Fibroblast of lung (primary cell): Measurements from ENCODE around the gene MRPL49. TPM values are rescaled to one million over a fixed set of nuclear protein-coding genes. Genes with fewer than 3 reads are reported as not detected.

Source experiments
- DNase-seq, 2 donors: peaks; one replicate each; pipeline versions ENCODE4 v3.0.0 to v3.0.0-alpha.2; 2010; ENCODE audit warnings: low read depth in 2 of 2
- H2AFZ ChIP-seq: 2 replicates; pipeline ENCODE4 v1.5.1; 2012; ENCODE audit warnings: low read length, control low read depth, inconsistent platforms
- H3K27ac ChIP-seq: 2 replicates; pipeline ENCODE4 v1.5.1; 2011; ENCODE audit warnings: low read length, control low read depth; ENCODE audit not compliant: insufficient read depth
- H3K27me3 ChIP-seq: 2 replicates; pipeline ENCODE4 v1.5.1; 2011; ENCODE audit warnings: mild to moderate bottlenecking, low read length; ENCODE audit not compliant: control insufficient read depth, insufficient read depth
- H3K36me3 ChIP-seq: 2 replicates; pipeline ENCODE4 v1.5.1; 2011; ENCODE audit warnings: low read length; ENCODE audit not compliant: control insufficient read depth, insufficient read depth
- H3K4me1 ChIP-seq: 2 replicates; pipeline ENCODE4 v1.5.1; 2011; ENCODE audit warnings: low read length; ENCODE audit not compliant: control insufficient read depth, insufficient read depth; ENCODE audit errors: extremely low read depth
- H3K4me2 ChIP-seq: 2 replicates; pipeline ENCODE4 v1.5.1; 2011; ENCODE audit warnings: low read length, control low read depth; ENCODE audit not compliant: insufficient read depth; ENCODE audit errors: extremely low read depth
- H3K4me3 ChIP-seq, 4 experiments: fragments of 200-600 bp in 1 of 4; sonication (generic) in 1 of 4; replicated peaks in 1 of 4; 2 replicates each; pipeline ENCODE4 v1.5.1; 2011 to 2016; ENCODE audit warnings: low read length in 4 of 4, low read depth in 3 of 4, mild to moderate bottlenecking in 3 of 4, control low read depth in 2 of 4, inconsistent platforms in 1 of 4, mixed read lengths in 1 of 4; ENCODE audit not compliant: insufficient read depth in 1 of 4; ENCODE audit errors: control extremely low read depth in 1 of 4
- H3K79me2 ChIP-seq: 2 replicates; pipeline ENCODE4 v1.5.1; 2012; ENCODE audit warnings: mild to moderate bottlenecking, low read length, inconsistent platforms; ENCODE audit not compliant: control insufficient read depth, insufficient read depth
- H3K9ac ChIP-seq: 2 replicates; pipeline ENCODE4 v1.5.1; 2011; ENCODE audit warnings: mild to moderate bottlenecking, low read length, control low read depth; ENCODE audit not compliant: insufficient read depth
- H3K9me3 ChIP-seq: 2 replicates; pipeline ENCODE4 v1.5.1; 2012; ENCODE audit warnings: low read depth, low read length; ENCODE audit not compliant: control insufficient read depth, insufficient read depth
- H4K20me1 ChIP-seq: 2 replicates; pipeline ENCODE4 v1.5.1; 2011; ENCODE audit warnings: low read length; ENCODE audit not compliant: control insufficient read depth, insufficient read depth; ENCODE audit errors: extremely low read depth
- EZH2 ChIP-seq: IDR thresholded peaks from 2 replicates; pipeline ENCODE4 v1.5.1; 2012; ENCODE audit warnings: low read length, control low read depth, mild to moderate bottlenecking; ENCODE audit errors: missing control alignments
- polyA plus RNA-seq, 2 donors: library from polyadenylated mRNA; depleted of rRNA in 1 of 2; stranded (reverse) in 1 of 2; unstranded in 1 of 2; fragments of >200 nt; gene quantifications; 2 replicates each; pipeline ENCODE4 v1.2.1, GENCODE V29; 2011 to 2012; ENCODE audit warnings: missing spikeins in 1 of 2
- total RNA-seq: library from RNA; depleted of rRNA; stranded (reverse); fragments of >200 nt; gene quantifications from 2 replicates; pipeline ENCODE4 v1.2.1, GENCODE V29; 2014
- TF ChIP-seq, protein P1 (sequence below), 2 donors: IDR thresholded peaks in 1 of 2; conservative IDR thresholded peaks in 1 of 2; 1 replicate in 1 of 2; 2 replicates in 1 of 2; pipeline ENCODE4 v1.5.1; 2011 to 2012; ENCODE audit warnings: low read length in 2 of 2, control low read depth in 1 of 2, inconsistent platforms in 1 of 2, low read depth in 1 of 2, mild to moderate bottlenecking in 1 of 2

Gene MRPL49
- total and polyA plus RNA-seq, 2 donors (not counting 1 experiment from before 2014, with no cell fraction given), result 55.5 to 70.8 TPM

DNA sequence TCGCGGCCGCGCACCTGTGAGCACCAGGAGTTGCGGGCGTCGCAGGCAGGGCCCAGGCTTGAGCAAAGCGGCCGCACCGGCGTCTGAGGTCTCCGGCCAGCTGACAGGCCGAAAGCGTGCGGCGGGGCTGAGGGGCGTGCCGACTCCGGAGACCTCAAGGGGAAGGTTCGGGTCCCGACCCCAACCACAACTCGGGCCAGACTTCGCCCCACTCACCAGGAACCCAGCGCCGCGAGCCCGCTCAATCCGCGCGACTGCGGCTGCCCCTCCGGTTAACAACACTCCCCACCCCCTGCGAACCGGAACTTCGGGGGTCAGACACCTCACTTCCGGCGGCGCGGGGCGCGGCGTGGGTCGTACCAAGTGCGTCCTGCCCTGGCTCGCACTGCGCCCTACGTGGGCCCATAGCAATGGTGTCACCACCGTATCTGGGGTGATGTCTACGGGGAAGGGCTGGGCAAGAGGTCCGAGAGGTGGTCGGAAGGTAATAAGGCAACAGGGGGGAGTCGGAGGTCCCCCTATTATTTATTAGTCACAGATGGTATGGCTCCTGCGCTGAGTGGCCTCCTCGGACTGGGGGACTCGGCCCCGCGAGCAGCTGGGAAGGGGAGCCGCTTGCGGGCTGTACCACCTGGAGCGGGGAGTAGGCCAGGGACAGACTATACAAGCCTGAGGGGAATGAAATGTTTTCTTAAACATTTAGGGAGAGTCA is 12.3 kb downstream of the MRPL49 start, which contains the start of gene SYVN1:
TSS of gene SYVN1 (minus strand) at position 280 of the 712 bp plus-strand sequence. CDS start 918 bp downstream, outside the sequence.
- peak within 1 kb of the TSS; percentile 78 to 95 (median 86) for H3K4me3 ChIP-seq
- no peaks in the 10 kb centered on the region for H3K9me3 ChIP-seq

DNA sequence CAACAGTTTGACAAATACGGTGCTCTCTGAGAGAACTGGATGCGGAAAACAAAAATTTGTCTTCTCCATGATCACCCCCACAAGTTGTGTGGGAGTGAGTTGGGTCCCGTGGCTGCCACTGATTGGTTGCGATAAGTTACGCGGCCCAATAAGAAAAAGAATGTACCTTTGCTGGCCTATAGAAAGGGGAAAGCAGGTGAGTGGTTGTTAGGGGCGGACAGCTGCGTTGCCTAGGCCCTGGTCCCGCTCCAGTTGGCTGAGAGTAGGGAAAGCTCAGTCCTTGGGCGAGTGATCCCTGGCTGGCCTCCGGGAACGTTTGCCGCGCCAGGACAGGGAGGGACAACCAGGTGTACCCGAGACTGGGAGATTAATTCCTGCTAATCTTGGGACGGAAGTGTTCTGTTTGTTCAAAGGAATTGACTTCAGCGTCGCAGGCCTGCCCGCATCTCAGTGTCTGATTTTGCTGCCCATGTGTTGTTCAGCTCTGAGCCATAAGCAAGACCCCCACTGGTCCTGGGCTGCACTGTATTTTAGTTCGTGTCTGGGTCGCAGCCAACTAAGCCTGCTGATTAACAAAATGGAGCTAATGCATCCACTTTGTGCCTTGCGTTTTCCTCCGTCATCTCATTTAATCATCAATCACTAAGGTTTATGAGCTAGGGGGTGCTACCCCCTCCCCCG is 13.0 kb downstream of the MRPL49 start:
- H4K20me1 ChIP-seq, result no peaks in the 10 kb centered on the region
- H3K4me1 ChIP-seq, result peaks cover 10% of the 10 kb centered on the region
- DNase-seq, result peak; percentile 95 to 99
- no peaks in the 10 kb centered on the region for H3K9me3 ChIP-seq
- H3K27ac ChIP-seq, result peak overlapping the region; percentile 95
- H3K27me3 ChIP-seq, result no peaks in the 10 kb centered on the region
- peaks cover 18% of the 10 kb centered on the region for H3K36me3 ChIP-seq
- peak overlapping the region; percentile 100 for H3K4me2 ChIP-seq
- TF ChIP-seq EZH2, result no peak
- TF ChIP-seq, protein P1, sequence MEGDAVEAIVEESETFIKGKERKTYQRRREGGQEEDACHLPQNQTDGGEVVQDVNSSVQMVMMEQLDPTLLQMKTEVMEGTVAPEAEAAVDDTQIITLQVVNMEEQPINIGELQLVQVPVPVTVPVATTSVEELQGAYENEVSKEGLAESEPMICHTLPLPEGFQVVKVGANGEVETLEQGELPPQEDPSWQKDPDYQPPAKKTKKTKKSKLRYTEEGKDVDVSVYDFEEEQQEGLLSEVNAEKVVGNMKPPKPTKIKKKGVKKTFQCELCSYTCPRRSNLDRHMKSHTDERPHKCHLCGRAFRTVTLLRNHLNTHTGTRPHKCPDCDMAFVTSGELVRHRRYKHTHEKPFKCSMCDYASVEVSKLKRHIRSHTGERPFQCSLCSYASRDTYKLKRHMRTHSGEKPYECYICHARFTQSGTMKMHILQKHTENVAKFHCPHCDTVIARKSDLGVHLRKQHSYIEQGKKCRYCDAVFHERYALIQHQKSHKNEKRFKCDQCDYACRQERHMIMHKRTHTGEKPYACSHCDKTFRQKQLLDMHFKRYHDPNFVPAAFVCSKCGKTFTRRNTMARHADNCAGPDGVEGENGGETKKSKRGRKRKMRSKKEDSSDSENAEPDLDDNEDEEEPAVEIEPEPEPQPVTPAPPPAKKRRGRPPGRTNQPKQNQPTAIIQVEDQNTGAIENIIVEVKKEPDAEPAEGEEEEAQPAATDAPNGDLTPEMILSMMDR (conservative IDR thresholded peaks at IDR 0.05 in 1 of 2, IDR thresholded peaks at IDR 0.05 in 1 of 2; ENCODE audit: low read depth in 1 of 2, low read length in 2 of 2), result no peak
- peak overlapping the region; percentile 78 to 95 (median 86) for H3K4me3 ChIP-seq
- peak overlapping the region; percentile 82 for H2AFZ ChIP-seq
- peak overlapping the region; percentile 86 for H3K9ac ChIP-seq
- H3K79me2 ChIP-seq, result peaks cover 25% of the 10 kb centered on the region

More for the DNA sequence above, 12.3 kb downstream of the MRPL49 start, which contains the start of gene SYVN1:
- no peaks in the 10 kb centered on the region for H3K27me3 ChIP-seq
- no peak for TF ChIP-seq EZH2
- TF ChIP-seq, protein P1 (conservative IDR thresholded peaks at IDR 0.05 in 1 of 2, IDR thresholded peaks at IDR 0.05 in 1 of 2; ENCODE audit: low read depth in 1 of 2, low read length in 2 of 2), result no peak
- H3K27ac ChIP-seq, result peak within 1 kb of the TSS; percentile 95
- peak within 1 kb of the TSS; percentile 86 for H3K9ac ChIP-seq
- H3K4me2 ChIP-seq, result peak within 1 kb of the TSS; percentile 100
- DNase-seq, result peak; percentile 87 to 89
- peaks cover 21% of the 10 kb centered on the region for H3K36me3 ChIP-seq
- H3K79me2 ChIP-seq, result peaks cover 25% of the 10 kb centered on the region
- peaks cover 10% of the 10 kb centered on the region for H3K4me1 ChIP-seq
- peak within 1 kb of the TSS; percentile 82 for H2AFZ ChIP-seq
- H4K20me1 ChIP-seq, result no peaks in the 10 kb centered on the region

DNA sequence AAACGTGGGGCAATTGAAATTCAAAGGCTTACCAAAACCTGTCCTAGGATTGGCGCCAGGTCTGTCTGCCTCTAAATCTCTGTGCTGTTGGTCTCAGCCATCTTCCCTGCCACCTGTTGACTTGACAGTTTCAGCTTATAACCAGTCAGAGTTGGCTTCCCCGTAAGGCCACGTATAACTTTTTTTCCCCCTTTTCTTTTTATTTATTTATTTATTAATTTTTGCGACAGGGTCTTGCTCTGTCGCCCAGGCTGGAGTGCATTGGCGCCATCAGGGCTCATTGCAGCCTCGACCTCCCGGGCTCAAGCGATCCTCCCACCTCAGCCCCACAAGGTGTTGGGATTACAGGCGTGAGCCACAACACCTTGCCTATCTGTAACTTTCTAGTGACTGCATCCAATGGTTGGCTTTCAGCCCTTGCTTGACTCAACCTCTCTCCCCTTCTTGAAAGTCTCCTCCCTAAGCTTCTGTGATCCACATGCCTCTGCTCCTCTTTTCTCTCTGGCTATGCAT is 13.6 kb downstream of the MRPL49 start:
- TF ChIP-seq EZH2, result no peak
- TF ChIP-seq, protein P1 (conservative IDR thresholded peaks at IDR 0.05 in 1 of 2, IDR thresholded peaks at IDR 0.05 in 1 of 2; ENCODE audit: low read depth in 1 of 2, low read length in 2 of 2), result no peak
- peaks cover 25% of the 10 kb centered on the region for H3K79me2 ChIP-seq
- H4K20me1 ChIP-seq, result no peaks in the 10 kb centered on the region
- H3K27me3 ChIP-seq, result peaks cover 4% of the 10 kb centered on the region
- no peaks in the 10 kb centered on the region for H3K9me3 ChIP-seq
- H3K36me3 ChIP-seq, result peaks cover 17% of the 10 kb centered on the region
- peak overlapping the region; percentile 95 for H3K27ac ChIP-seq
- peaks cover 10% of the 10 kb centered on the region for H3K4me1 ChIP-seq
- H2AFZ ChIP-seq, result no peak overlapping the region
- H3K9ac ChIP-seq, result peak overlapping the region; percentile 51
- H3K4me3 ChIP-seq, result peak overlapping the region; percentile 78 to 95 (median 86)
- no peak for DNase-seq
- H3K4me2 ChIP-seq, result peak overlapping the region; percentile 100
